HG03571 (cell line): Measurements from ENCODE around the gene PRKCZ.
A peak's percentile ranks its signal among the peaks of the same experiment; 100 is the strongest.

Source experiments
- ATAC-seq: cut with Tn5 transposase; IDR thresholded peaks from one replicate; pipeline ENCODE4 v1.9.1; 2021; ENCODE audit not compliant: unreplicated experiment

The PRKCZ gene

DNA sequence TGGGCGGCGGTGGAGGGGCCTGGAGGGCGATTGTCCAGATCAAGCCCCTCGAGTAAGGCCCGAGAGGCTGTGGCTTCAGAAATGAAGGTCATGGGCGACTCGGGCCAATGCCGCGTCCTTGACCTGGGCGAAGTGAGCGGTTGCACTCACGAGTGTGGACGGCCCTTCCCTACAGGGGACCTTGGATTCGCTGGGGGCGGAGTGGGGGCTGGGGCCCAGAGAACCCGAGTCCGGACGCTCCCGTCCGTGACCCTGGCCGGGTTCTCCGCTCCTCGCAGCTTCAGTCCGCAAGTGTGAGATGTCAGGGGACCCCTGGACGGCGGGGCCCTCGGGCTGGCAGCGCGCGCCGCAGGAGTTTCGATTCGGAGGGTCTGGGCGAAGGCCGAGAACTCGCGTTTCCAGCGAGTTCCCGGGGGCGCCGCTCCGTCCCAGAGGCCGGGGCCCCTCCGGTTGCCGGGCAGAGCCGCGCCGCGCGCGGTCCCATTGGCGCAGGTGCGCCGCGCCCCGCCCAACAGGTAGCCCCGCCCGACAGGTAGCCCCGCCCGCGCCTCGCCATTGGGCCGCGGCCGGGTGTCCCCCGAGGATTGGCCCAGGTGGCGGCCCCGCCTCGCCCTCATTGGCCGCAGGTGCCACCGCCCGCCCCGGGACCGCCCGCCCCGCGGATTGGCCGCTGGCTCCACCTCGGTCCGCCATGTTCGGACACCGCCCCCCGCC, at the start of gene PRKCZ:
TSS of gene PRKCZ (plus strand) at position 694 of the 714 bp plus-strand sequence. CDS start 220 bp downstream, outside the sequence.
- ATAC-seq, result peak; percentile 53

DNA sequence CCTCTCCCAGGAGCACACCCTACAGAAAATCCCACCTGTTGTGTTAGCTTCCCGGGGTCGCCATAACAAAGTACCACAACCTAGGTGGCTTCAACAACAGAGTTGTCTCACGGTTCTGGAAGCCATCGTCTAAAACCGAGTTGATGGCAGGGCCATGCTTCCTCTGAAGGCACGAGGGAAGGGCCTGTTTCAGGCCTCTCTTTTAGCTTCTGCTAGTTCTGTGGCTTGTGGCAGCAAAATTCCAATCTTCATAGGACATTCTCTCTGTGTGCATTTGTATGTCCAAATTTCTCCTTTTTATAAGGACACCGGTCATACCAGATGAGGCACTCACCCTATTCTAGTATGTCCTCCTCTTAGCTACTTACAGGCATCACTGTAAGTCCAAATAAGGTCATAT, 49.8 kb upstream of the PRKCZ start:
- no peak for ATAC-seq

DNA sequence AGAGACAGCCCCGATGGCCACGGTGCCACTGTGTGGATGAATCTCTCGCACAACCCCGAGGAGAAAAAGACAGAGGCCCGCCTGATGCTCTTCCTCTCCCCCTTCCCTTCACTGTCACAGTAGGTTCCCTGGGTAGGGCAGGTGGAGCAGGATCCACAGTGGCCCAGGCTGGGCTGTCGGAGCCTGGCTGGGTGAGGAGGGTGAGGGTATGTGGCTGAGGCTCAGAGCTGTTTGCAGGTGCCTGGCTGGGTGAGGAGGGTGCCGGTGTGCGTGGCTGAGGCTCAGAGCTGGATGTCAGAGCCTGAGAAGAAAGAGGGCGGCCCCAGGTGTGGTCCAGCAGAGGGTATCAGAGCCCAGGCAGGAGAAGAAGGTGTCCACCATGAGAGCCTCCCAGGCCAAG, 49.4 kb upstream of the PRKCZ start:
- ATAC-seq, result no peak

DNA sequence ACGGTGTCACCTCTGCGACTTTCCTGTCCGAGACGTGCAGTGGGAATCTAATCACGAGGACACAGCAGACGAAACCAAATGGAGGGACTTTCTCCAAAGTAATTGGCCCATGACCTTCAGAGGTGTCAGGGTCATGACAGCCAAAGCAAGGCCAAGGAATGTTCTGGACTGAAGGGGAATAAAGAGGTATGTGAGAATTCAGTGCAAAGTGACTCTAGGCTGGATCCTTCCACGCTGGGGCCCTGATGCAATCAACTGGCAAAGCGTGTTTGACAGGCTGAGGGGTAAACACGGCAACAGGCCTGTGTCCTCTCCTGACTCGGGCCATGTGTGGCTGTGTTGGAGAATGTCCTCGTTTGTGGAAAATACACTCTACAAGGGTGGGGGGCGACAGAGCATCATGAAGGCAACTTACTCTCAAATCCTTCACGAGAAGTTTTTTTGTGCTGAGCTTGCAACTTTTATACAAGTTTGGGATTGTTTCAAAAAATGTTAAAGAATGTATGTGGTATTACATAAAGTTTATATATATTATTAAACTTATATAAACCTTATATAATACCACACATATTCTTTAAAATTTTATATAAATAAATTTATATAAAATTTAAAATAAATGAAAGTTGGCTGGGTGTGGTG, 48.3 kb upstream of the PRKCZ start:
- no peak for ATAC-seq

DNA sequence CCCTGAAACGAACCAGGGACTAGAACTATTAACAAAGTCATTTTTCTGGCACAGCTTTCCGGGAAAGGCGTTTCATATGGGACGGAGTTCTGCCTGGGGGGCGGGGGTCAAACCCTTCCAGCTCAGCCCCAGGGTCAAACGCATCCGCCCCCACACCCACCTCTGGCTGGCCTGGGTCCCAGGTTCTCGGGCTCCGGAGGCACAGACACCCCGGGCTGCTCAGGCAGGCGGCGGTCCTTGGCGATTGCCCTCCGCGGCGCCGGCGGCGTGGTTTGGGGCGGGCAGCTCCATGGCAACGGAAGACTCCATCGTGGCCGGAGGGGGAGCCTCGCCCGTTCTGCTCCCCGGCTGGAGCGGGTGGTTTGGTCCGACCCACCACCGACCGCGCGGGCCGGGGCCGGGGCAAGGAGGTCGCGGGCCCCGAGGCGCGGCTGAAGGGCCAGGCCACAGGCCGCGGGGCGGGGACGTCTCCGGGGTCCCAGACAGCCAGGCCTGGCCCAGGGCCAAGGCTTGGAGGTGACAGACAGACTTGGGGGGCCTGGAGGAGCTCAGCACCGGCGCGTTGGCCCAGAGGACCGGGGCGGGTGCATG, 46.6 kb upstream of the PRKCZ start, which contains the start of gene CFAP74:
TSS of gene CFAP74 (minus strand) at position 246 of the 591 bp plus-strand sequence. CDS start 12,830 bp downstream, outside the sequence.
- ATAC-seq, result no peak

DNA sequence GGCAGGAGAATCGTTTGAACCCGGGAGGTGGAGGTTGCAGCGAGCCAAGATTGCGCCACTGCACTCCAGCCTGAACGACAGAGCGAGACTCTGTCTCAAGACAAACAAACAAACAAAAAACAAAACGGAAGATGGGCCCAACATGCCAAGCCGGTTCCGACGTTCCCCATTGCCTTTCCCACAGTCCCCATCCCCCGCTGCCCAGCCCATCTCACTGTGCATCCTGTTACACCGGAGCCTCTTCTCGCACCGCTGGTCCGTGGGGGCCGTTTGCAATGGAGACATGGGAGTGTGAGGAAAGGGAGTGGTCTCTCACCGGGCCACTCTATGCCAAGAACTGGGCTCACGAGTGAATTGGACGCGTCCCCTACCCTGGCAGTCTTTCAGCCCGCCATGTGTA, 45.4 kb upstream of the PRKCZ start:
- no peak for ATAC-seq

DNA sequence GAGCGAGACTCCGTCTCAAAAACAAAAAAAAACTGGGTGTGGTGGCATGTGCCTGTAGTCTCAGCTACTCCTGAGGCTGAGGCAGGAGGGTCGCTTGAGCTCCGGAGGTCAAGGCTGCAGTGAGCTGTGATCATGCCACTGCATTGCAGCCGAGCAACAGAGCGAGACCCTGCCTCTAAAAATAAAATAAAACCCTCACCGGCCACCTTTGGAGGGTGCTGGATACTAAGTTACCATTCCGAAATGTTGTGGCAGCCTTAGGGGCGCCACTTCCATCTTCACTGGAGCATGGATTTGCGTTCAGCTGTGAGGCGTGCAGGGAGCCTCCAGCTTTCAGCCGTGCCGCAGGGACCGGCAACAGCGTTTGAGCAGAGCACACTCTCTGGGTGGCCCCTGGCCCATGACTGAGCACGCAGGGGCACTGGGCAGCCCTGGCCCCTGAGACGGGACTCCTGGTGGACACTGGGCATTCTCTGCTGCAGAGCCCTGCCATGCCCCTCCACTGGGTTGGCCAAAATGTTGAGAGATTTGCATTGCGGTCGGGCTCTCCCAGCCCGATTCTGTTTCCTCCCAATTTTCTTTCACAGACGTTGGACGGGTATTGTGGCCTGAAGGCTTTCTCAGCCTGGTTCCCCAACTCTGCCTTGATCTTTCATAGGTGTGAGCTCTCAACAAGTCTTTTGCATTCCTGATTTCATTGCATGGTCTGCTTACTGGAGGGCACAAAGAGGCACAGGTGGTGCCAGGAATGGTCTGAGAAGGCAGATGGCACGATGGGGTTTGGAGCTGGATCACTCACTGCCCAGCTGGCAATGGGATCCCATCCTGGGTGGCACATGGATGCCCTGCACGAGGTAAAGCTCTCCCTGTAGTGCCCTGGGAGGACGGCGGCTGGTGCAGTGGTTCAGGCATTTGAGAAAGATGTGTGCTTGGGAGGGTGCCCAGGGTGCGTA, 40.8 kb upstream of the PRKCZ start:
- ATAC-seq, result no peak

DNA sequence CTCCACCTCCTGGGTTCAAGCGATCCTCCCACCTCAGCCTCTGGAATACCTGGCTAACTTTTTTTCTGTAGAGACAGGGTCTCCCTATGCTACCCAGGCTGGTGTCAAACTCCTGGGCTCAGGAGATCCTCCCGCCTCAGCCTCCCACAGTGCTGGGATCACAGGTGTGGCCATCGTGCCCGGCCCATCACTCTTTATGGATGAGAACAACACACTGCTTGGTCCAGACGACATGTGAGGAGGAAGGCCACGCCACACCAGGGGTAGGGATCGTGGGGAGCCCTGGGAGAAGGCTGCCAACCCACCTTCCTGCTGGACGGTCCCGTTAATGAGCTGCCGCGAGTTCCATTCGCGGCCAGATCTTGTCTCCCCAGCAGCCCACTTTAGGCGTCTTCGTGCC, 36.0 kb upstream of the PRKCZ start:
- ATAC-seq, result no peak

DNA sequence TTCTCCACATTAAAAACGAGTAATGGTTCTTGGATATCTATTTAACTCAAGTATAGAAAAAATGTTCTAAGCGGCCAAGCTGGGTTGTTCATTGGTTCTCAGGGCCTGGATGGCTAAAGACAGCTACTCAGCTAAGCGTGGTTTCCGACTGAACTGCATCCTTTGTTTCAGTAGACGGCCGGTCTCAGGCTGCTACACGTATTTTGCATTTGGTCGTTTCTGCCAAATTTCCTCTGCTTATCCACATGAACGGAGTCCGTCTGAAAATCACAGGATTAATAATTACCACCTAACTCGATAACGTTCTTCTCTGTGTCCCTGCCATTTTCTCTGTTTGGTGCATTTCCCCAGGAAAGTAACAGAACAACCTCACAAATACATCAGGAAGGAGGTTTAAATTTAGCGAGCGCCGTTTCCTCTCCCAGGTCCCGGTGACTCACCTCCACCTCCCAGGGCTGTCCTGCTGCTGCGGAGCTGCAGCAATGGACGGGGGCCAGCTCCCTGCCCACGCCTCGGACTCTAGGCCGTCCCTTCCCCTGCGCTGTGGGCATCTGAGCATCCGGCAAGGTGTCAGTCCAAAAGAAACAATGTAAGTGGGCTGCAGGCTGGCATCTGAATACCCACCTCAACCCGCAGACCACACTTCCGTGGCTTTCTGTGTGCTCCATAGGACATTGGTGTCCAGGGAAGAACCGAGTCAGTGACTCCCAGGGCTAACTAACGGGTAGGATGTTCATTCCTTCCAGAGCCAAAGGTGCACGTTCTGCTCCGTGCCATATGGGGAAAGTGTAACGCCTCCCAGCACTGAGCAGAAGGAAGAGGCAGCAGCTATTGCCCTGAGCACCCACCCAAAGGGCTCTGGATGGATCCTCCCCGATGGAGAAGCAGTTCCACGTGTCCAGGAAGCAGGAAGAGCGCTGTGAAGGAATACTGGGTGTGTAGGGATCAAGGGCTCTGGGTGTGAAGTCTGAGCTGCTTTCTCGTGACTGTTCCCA, 35.2 kb upstream of the PRKCZ start:
- ATAC-seq, result no peak

DNA sequence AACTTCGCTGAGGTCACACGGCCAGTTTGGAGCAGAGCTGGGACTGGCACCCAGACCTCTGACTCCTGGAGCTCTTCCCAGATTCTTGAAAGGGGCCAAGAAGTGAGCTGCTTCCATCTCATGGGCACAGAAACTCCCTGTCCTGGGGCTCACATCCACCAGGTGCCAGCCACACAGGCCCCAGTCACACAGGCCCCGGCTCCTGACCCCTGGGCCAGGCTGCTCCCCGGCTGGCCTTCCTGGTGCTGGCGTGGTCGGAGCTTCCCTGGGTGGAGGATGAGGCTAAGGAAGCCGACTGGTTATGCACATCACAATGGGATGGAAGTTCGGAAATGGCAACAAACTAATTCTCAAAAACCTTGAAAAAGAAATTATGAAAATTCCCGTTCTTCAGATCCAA, 34.1 kb upstream of the PRKCZ start:
- no peak for ATAC-seq

DNA sequence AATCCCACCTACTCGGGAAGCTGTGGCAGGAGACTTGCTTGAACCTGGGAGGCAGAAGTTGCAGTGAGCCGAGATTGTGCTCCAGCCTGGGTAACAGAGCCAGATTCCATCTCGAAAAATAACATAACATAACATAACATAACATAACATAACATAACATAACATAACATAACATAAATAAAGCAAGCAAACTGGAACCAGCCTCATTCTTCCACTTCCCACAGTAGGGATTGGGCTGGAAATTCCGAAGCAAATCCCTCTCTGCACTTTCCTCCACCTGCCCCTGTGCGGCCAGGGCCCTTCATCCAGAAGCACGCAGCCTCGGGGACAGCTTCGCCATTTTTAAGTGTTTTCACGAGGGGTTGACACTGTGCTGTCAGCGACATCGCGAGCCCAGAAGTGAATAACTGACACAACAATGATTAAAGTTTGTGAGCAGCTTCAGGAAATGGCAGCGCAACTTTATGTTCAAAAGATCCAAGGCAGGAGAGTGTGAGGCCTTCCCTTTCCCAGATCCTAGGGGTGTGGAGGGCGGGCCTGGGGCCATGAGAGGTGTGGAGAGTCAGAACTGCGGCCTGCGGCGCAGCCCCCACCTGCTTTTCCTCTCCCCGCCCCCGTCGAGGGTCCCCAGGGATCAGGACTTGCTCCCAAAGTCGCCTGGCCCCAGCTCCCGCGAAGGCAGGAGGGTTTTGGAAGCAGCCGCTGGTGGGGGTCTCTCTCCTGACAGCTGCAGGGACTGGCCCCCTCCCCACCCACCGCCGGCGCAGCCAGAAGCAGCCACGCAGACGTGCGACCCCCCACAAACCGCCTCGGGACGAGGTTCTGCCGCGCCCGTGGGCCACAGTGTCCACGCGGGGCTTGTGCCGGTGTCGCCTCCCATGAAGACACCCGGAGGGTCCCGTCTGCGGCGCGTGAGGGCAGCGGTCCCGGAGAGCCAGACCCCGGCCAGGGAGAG, 31.7 kb upstream of the PRKCZ start:
- ATAC-seq, result no peak

DNA sequence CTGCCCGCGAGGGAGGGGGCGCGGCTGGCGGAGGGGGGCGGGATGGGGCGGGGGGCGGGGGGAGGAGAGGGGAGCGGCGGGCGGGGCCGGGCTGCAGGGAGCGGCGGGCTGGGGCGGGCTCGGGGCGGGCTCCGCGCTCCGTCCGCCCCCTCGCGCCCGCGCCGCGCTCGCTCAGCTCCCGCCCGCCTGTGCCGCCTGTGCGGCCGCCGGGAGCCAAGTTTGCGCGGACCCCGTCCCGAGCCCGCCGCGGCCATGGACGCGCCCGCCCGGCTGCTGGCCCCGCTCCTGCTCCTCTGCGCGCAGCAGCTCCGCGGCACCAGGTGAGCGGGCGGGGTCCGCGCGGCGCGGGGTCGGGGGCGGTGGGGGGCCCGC, 31.1 kb upstream of the PRKCZ start, which contains the start of gene GABRD:
TSS of gene GABRD (plus strand) at position 174 of the 372 bp plus-strand sequence. CDS start at position 253, 79 bp downstream.
- no peak for ATAC-seq

DNA sequence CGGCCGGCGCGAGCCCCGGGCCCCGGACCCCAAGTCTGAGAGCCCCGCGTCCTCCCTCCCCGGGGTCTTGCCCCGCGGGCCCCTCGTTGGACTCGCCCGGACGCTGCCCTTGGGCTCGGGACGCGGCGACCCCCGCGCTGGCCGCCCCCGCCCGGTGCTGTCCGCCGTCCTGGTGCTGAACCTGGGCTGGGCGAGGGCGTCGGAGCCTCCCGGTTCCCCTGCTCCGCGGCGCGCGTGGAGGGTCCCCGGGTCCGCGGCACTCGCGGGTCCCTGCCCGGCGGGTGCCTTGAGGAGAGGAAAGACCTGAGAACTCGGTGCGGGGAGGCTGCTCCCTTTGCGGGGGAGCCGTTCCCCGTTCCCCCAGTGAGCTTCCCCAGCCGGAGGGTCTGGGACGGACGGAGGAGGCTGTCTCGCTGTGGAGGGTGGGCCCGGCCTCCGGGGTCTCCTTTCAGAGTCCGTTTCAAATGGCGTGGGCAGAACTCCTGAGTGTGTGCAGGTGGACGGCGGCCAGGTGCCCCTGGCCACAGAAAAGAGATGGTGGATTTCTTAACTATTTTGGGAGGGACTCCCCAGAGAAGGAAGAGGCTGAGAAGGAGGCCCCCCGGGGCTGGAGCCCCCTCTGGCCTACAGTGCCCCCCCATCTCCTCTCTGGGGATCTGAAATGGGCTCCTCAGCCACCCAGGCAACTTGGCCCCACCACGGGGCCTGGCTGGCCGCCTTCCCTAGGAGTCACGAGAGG, 30.5 kb upstream of the PRKCZ start:
- no peak for ATAC-seq

DNA sequence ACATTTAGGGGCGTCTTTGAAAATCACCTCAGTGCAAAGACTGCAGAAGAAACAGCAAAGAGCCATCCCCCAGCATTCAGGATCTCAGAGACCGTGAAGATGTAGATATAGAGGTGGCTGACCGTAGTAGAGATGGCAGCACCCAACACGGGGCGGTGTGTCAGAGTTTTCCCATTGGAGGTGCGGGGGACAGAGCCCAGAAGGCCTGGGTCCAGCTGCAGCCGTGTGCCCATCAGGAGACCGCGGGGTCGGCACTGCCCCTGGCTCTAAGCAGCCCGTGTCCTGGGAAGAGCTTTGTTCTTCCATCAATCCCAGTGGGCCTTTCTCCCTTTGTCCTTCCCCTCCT, 29.9 kb upstream of the PRKCZ start:
- ATAC-seq, result no peak

DNA sequence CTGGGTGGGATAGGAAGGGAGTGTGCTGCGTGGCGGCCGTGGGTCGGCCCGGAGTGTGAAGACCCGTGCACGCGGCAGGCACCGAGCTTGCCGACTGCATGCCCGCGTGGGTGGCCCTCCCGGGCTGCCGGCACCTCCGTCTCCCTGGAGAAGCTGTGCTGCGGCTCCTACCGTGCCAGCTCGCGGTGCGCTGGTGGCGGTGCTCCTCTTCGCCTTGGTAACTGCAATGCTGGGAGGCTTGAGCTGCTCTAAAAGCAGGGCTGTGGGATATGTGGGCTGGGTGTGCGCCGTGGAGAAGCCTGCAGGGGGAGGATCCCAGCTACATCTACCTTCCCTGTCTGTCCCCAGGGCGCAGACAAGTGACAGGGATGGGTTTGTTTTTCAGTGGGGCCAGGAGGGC, 28.7 kb upstream of the PRKCZ start:
- no peak for ATAC-seq

DNA sequence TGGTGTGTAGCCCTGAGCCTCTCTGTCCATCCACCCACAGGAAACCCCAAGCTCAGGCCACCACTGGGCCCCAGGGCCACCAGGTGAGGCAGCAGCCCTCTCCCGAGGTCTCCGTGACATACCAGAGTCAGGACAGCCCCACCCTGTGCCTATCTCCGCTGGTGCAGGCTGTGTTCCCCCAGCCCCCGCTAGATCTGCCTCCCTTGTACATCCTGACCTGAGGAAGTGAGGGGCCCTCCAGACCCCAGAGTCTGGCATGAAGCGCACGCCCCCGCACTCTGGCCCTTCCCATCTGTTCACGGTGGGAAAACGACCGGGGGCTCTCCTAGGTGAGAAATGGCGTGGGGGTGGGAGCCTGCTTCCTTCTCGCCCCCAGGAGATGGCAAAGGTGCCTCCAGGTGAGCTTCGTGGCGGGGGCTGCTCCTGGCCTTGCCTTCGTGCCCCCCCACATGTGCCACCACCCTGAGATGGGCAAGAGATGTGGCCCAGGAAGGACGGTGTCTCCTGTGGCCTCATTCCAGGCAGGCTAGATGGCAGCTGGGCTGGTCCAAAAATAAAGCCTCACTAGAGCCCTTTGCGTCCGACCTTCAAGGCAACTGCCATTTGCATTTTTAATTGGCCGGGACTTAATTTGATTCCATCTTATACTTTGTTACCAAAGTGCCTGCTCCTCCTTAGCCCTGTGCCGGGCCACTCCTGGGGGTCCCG, 28.0 kb upstream of the PRKCZ start:
- no peak for ATAC-seq

DNA sequence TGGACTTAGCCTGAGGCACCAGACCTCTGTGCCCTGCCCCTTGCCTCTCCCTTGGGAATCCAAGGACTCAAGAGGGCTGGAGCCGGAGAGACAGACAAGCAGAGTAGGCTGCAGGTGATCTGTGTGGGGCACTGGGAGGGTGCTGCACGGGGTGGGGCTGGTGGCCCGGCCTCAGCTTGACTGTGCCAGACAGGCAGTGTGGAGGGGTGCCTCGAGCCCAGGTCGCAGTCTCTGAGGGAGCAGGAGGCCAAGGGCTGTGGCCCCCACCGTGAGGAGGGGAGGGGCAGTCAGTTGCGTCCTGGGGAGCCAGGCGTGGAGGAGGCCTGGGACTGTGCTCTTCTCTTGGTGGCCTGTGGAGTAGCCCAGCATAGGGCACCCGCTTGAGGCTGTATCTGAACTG, 27.0 kb upstream of the PRKCZ start:
- ATAC-seq, result no peak

DNA sequence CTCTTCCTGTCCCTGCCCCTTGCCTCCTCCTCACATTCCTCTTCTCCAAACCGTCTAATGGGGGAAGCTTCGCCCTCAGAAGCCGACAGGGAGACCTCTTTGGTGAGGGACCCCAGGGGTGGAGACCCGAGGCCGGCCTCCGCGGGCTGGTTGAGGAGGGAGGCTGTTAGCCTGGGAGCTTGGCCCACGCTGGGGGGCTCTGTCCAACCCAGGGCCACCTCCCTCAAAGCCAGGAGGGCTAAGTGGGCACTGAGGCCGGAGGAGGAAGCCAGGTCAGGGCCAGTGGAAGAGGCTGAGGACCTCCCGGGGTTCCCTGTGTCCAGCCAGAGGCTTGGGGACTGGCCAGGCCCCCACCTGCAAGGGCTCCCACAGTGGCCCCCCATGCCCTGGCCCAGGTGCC, 25.8 kb upstream of the PRKCZ start:
- no peak for ATAC-seq
